GM13977 (cell line): ENCODE data around the gene MAML3.

Experiments used
- DNase-seq: peaks from one replicate; pipeline ENCODE4 v3.0.0; 2012; ENCODE audit warnings: low spot score
- in situ Hi-C: fragments of 300-500 bp; cut with MboI; formaldehyde crosslinking; loops from one replicate; pipeline ENCODE4 v1.12.0; 2022; ENCODE audit warnings: low sequenced_read_pairs, low pct_unique_long_range_greater_than_20kb, mixed read lengths, inconsistent platforms; ENCODE audit not compliant: unreplicated experiment
- TF ChIP-seq, protein P1 (sequence below): IDR thresholded peaks from 2 replicates; pipeline ENCODE4 v1.5.1; 2012; ENCODE audit warnings: mild to moderate bottlenecking, control low read depth; ENCODE audit not compliant: insufficient read depth; ENCODE audit errors: extremely low read depth, missing control alignments

The MAML3 gene

DNA sequence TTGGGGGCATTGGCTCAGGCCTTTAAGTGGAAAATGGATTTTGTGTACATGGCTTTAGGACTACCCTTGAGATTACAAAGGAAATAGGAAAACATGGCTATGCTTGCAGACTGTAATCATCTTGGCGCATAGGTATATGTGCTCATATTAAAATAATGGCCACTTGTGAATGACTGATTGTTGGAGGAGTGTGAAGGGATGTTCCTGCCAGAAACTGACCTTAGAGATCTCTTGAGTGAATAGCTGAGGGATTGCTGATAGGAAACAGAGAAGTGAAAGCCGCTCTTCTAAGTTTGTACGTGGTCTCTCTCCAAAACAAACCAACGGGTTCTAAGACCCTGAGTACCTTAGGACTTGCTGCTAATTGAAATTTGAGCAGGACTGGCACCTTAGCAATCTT is 302.3 kb downstream of the MAML3 start:
- in situ Hi-C loops, result no loop called here
- DNase-seq, result no peak
- TF ChIP-seq, protein P1, sequence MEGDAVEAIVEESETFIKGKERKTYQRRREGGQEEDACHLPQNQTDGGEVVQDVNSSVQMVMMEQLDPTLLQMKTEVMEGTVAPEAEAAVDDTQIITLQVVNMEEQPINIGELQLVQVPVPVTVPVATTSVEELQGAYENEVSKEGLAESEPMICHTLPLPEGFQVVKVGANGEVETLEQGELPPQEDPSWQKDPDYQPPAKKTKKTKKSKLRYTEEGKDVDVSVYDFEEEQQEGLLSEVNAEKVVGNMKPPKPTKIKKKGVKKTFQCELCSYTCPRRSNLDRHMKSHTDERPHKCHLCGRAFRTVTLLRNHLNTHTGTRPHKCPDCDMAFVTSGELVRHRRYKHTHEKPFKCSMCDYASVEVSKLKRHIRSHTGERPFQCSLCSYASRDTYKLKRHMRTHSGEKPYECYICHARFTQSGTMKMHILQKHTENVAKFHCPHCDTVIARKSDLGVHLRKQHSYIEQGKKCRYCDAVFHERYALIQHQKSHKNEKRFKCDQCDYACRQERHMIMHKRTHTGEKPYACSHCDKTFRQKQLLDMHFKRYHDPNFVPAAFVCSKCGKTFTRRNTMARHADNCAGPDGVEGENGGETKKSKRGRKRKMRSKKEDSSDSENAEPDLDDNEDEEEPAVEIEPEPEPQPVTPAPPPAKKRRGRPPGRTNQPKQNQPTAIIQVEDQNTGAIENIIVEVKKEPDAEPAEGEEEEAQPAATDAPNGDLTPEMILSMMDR, result no peak

DNA sequence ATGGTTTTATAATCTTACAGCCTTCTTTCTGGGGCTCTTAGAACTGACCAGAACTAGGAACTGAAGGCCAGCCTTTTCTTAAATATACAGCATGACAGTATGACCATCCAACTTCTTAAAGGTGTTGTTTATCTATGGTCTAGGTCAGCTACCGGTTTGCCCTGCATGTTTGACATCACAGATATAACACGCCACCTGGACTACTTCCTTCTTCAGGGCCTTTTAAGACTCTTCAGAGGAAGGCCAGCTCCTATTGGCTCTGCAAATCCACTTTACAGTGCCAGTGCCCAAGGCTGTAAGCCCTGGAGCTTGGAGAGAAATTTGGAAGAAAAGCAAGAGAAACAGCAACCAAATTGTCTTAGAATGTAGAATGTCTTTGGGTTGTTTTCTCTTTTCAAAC is 302.9 kb downstream of the MAML3 start:
- in situ Hi-C loops, result no loop called here
- DNase-seq, result no peak
- TF ChIP-seq, protein P1, result no peak

DNA sequence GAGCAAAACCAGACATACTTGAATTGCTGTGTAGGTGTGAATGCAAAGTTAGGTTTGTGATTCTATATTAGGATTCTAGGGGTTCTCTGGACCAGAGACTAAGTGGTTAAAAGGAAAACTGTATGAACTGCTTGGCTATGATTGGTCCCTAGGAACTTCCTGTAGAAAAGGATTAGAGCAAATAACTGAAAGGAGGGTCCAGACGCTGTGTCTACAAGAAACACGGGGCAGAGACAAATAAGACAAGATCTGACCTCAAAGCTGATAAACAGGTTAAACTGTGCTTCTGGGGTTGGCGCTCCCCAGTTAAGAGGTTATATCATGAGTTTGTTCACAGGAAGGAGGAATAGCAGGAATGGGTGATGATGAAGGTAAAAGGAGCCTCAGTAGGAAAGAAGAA is 304.8 kb downstream of the MAML3 start:
- no peak for DNase-seq
- TF ChIP-seq, protein P1, result no peak
- in situ Hi-C loops, result no loop called here

DNA sequence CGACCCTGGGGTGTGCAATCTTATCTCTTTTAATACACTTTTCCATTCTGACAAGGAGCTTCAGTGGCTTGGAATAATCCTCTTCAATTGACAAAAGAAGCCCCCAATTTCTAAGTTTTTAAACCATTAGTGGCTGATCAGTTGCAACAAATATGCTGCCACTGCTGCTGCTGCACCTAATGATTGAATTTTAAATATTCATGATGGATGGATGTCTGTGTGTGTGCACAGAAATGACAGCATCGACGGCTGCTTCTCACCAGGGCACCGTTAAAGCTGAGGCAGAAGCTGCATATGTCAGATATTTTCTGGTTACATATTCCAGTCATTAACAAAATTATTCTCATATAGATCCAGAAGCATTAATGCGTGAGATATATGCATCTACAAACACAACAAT is 306.0 kb downstream of the MAML3 start:
- in situ Hi-C loops, result no loop called here
- TF ChIP-seq, protein P1, result no peak
- DNase-seq, result no peak

DNA sequence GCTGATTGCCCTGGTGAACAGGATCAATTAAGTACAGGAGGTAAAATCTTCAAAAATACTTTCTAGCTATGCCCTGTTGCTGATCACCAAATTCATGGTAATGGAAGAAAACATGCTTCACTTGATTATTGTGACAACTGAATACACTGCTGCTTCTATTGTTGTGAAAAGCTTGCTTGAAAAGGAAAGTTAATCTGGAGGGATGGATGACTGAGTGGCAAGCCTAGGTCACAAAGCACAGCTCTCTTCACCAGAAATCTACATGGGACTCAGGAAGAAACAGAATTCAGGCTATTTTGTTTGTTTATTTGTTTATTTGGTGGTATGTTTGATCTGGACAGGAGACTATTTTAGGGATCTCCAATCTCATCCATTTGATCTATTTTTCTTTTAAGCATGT is 306.4 kb downstream of the MAML3 start:
- in situ Hi-C loops, result no loop called here

DNA sequence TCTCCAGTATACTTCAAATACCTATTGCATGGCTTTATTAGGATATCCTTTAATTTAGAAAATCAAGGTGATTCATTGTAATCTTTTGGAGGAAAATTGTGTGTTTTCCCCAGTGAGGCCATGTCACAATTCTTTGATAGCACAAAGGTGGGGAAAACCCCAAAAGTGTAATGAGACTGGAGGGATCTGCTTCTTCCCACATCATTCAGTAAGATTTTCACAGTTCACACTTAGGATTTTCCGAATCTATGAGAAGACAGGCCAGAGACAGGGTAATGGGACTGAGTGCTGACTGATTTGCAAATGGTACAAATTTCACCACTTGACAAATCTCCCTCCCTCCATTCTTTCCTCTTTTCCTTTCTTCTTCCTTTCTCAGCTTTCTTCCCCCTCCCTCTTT is 307.2 kb downstream of the MAML3 start:
- in situ Hi-C loops, result no loop called here
- no peak for DNase-seq
- TF ChIP-seq, protein P1, result no peak

More for the DNA sequence above, 306.4 kb downstream of the MAML3 start:
- DNase-seq, result no peak
- TF ChIP-seq, protein P1, result no peak
